GM23338 (cell line): ENCODE results near the gene RHEBL1. TPM values are rescaled to one million over a fixed set of nuclear protein-coding genes. Genes with fewer than 3 reads are reported as not detected.

Experiments
- ATAC-seq: fragments of 200-7000 bp; cut with Tn5 transposase; 3 replicates; pipeline ENCODE4 v1.9.1; 2020
- DNase-seq: peaks from one replicate; pipeline ENCODE4 v3.0.0-alpha.2; 2015; ENCODE audit warnings: low spot score
- H2AFZ ChIP-seq: fragments of 200-600 bp; sonication (generic); 2 replicates; pipeline ENCODE4 v1.8.0; 2016; ENCODE audit warnings: antibody characterized with exemption, mild to moderate bottlenecking, moderate library complexity
- H3F3A ChIP-seq: fragments of 200-600 bp; sonication (generic); replicated peaks from 2 replicates; pipeline ENCODE4 v1.8.0; 2017; ENCODE audit warnings: antibody characterized with exemption, mixed run types, low read depth
- H3K27ac ChIP-seq: fragments of 200-600 bp; sonication (generic); 2 replicates; pipeline ENCODE4 v1.6.1; 2016; ENCODE audit warnings: low read depth
- H3K27me3 ChIP-seq: fragments of 200-600 bp; sonication (generic); 2 replicates; pipeline ENCODE4 v1.8.0; 2016; ENCODE audit warnings: mild to moderate bottlenecking, mixed run types, moderate library complexity; ENCODE audit not compliant: insufficient read depth
- H3K36me3 ChIP-seq: fragments of 200-600 bp; sonication (generic); 2 replicates; pipeline ENCODE4 v1.8.0; 2016; ENCODE audit warnings: mild to moderate bottlenecking; ENCODE audit not compliant: insufficient read depth
- H3K4me1 ChIP-seq: fragments of 200-600 bp; sonication (generic); 2 replicates; pipeline ENCODE4 v1.8.0; 2016; ENCODE audit warnings: mild to moderate bottlenecking, moderate library complexity; ENCODE audit not compliant: insufficient read depth
- H3K4me2 ChIP-seq: fragments of 200-600 bp; sonication (generic); 2 replicates; pipeline ENCODE4 v1.7.1; 2017; ENCODE audit warnings: mixed run types
- H3K4me3 ChIP-seq: fragments of 200-600 bp; sonication (generic); 2 replicates; pipeline ENCODE4 v1.6.1; 2016; ENCODE audit warnings: mixed run types
- H3K79me2 ChIP-seq: fragments of 200-600 bp; sonication (generic); replicated peaks from 2 replicates; pipeline ENCODE4 v1.8.0; 2017; ENCODE audit warnings: mild to moderate bottlenecking; ENCODE audit not compliant: insufficient read depth
- H3K9me2 ChIP-seq: fragments of 200-600 bp; sonication (generic); 2 replicates; pipeline ENCODE4 v1.8.0; 2017; ENCODE audit not compliant: insufficient read depth
- H4K20me1 ChIP-seq: fragments of 200-600 bp; sonication (generic); replicated peaks from 2 replicates; pipeline ENCODE4 v1.8.0; 2017; ENCODE audit warnings: mild to moderate bottlenecking; ENCODE audit not compliant: insufficient read depth
- H3K27ac Mint-ChIP-seq: 2 replicates; pipeline ENCODE4 v1.8.0; 2020; ENCODE audit warnings: inconsistent platforms, mild to moderate bottlenecking, moderate library complexity, mixed read lengths
- H3K27me3 Mint-ChIP-seq: 3 replicates; pipeline ENCODE4 v1.8.0; 2022; ENCODE audit warnings: low read depth, mild to moderate bottlenecking, moderate library complexity, mixed read lengths, inconsistent platforms; ENCODE audit not compliant: insufficient read depth, poor library complexity
- H3K36me3 Mint-ChIP-seq: 3 replicates; pipeline ENCODE4 v1.8.0; 2021; ENCODE audit warnings: low read depth, mild to moderate bottlenecking, inconsistent platforms, moderate library complexity, mixed read lengths
- H3K4me1 Mint-ChIP-seq: 3 replicates; pipeline ENCODE4 v1.8.0; 2020; ENCODE audit warnings: mild to moderate bottlenecking, inconsistent platforms, mixed read lengths
- H3K4me3 Mint-ChIP-seq: 3 replicates; pipeline ENCODE4 v1.8.0; 2021; ENCODE audit warnings: moderate library complexity, mild to moderate bottlenecking, inconsistent platforms, mixed read lengths
- H3K9me3 Mint-ChIP-seq: 3 replicates; pipeline ENCODE4 v1.8.0; 2020; ENCODE audit warnings: moderate library complexity, mild to moderate bottlenecking, inconsistent platforms, mixed read lengths
- CREB1 ChIP-seq: fragments of 250-450 bp; sonication (Bioruptor Pico); IDR thresholded peaks from 2 replicates; pipeline ENCODE4 v1.5.0; 2020; ENCODE audit warnings: low read depth, mild to moderate bottlenecking, moderate library complexity
- ETS1 ChIP-seq: IDR thresholded peaks from 2 replicates; pipeline ENCODE4 v1.6.1; 2016; ENCODE audit warnings: antibody characterized with exemption
- EZH2phosphoT487 ChIP-seq: fragments of 200-600 bp; sonication (generic); IDR thresholded peaks from one replicate; pipeline ENCODE4 v1.8.1; 2018; ENCODE audit warnings: antibody characterized with exemption; ENCODE audit not compliant: unreplicated experiment
- JUNB ChIP-seq: IDR thresholded peaks from one replicate; pipeline ENCODE4 v1.6.1; 2016; ENCODE audit warnings: antibody characterized with exemption; ENCODE audit not compliant: unreplicated experiment
- NANOG ChIP-seq: IDR thresholded peaks from 2 replicates; pipeline ENCODE4 v1.6.1; 2016; ENCODE audit warnings: antibody characterized with exemption, borderline replicate concordance
- STAT1 ChIP-seq: IDR thresholded peaks from one replicate; pipeline ENCODE4 v1.6.1; 2016; ENCODE audit warnings: antibody characterized with exemption; ENCODE audit not compliant: unreplicated experiment
- ZNF114 ChIP-seq: fragments of 250-450 bp; sonication (Bioruptor Pico); IDR thresholded peaks from 2 replicates; pipeline ENCODE4 v1.5.0; 2020; ENCODE audit warnings: mild to moderate bottlenecking, moderate library complexity
- ZNF331 ChIP-seq: fragments of 250-450 bp; sonication (Bioruptor Pico); IDR thresholded peaks from 2 replicates; pipeline ENCODE4 v1.5.0; 2020; ENCODE audit warnings: low read depth, mild to moderate bottlenecking, moderate library complexity
- polyA plus RNA-seq: library from polyadenylated mRNA; unstranded; fragments of >200 nt; fragmentation: Nextera tagmentation; extraction: Ambion mirVana; gene quantifications from 2 replicates; pipeline ENCODE4 v1.2.1, GENCODE V29; 2016
- total RNA-seq: library from RNA; depleted of rRNA; stranded (reverse); fragments of >200 nt; shearing (Covaris generic); gene quantifications from 2 replicates; pipeline ENCODE4 v1.2.3, GENCODE V29; 2014
- TF ChIP-seq, protein P1 (sequence below): fragments of 250-450 bp; sonication (Bioruptor Pico); IDR thresholded peaks from 2 replicates; pipeline ENCODE4 v1.5.0; 2020; ENCODE audit warnings: mild to moderate bottlenecking, moderate library complexity
- TF ChIP-seq, protein P2 (sequence below), 2 experiments: fragments of 200-600 bp in 1 of 2; sonication (generic) in 1 of 2; conservative IDR thresholded peaks; 2 replicates each; pipeline versions ENCODE4 v1.5.1 to v1.6.1; 2016 to 2017; ENCODE audit warnings: antibody characterized with exemption in 2 of 2, low read depth in 2 of 2, mild to moderate bottlenecking in 2 of 2, moderate library complexity in 1 of 2
- TF ChIP-seq, protein P3 (sequence below): IDR thresholded peaks from one replicate; pipeline ENCODE4 v1.6.1; 2018; ENCODE audit warnings: antibody characterized with exemption; ENCODE audit not compliant: unreplicated experiment

The RHEBL1 gene
- total and polyA plus RNA-seq, 2 experiments from 2014 or later = 9.4 to 11.8 TPM

GRCh38 chr12:49059045-49059298, 10.8 kb downstream of the RHEBL1 start:
- no peak overlapping the region for H3K27ac ChIP-seq
- Mint-ChIP-seq H3K27me3 (peaks cover 24% of the 10 kb centered on the region), H3K4me1 (peaks cover 50% of the 10 kb centered on the region), H3K4me3 (peak overlapping the region; percentile 97), H3K9me3 (no peaks in the 10 kb centered on the region), H3K36me3 (peaks cover 20% of the 10 kb centered on the region), H3K27ac (peak overlapping the region; percentile 95)
- peaks cover 47% of the 10 kb centered on the region for H4K20me1 ChIP-seq
- no peak for TF ChIP-seq ETS1
- no peak for TF ChIP-seq ZNF331 (CRISPR knock-in tag)
- TF ChIP-seq STAT1 = no peak
- no peak for TF ChIP-seq CREB1 (CRISPR knock-in tag)
- TF ChIP-seq NANOG = no peak
- TF ChIP-seq, protein P1, sequence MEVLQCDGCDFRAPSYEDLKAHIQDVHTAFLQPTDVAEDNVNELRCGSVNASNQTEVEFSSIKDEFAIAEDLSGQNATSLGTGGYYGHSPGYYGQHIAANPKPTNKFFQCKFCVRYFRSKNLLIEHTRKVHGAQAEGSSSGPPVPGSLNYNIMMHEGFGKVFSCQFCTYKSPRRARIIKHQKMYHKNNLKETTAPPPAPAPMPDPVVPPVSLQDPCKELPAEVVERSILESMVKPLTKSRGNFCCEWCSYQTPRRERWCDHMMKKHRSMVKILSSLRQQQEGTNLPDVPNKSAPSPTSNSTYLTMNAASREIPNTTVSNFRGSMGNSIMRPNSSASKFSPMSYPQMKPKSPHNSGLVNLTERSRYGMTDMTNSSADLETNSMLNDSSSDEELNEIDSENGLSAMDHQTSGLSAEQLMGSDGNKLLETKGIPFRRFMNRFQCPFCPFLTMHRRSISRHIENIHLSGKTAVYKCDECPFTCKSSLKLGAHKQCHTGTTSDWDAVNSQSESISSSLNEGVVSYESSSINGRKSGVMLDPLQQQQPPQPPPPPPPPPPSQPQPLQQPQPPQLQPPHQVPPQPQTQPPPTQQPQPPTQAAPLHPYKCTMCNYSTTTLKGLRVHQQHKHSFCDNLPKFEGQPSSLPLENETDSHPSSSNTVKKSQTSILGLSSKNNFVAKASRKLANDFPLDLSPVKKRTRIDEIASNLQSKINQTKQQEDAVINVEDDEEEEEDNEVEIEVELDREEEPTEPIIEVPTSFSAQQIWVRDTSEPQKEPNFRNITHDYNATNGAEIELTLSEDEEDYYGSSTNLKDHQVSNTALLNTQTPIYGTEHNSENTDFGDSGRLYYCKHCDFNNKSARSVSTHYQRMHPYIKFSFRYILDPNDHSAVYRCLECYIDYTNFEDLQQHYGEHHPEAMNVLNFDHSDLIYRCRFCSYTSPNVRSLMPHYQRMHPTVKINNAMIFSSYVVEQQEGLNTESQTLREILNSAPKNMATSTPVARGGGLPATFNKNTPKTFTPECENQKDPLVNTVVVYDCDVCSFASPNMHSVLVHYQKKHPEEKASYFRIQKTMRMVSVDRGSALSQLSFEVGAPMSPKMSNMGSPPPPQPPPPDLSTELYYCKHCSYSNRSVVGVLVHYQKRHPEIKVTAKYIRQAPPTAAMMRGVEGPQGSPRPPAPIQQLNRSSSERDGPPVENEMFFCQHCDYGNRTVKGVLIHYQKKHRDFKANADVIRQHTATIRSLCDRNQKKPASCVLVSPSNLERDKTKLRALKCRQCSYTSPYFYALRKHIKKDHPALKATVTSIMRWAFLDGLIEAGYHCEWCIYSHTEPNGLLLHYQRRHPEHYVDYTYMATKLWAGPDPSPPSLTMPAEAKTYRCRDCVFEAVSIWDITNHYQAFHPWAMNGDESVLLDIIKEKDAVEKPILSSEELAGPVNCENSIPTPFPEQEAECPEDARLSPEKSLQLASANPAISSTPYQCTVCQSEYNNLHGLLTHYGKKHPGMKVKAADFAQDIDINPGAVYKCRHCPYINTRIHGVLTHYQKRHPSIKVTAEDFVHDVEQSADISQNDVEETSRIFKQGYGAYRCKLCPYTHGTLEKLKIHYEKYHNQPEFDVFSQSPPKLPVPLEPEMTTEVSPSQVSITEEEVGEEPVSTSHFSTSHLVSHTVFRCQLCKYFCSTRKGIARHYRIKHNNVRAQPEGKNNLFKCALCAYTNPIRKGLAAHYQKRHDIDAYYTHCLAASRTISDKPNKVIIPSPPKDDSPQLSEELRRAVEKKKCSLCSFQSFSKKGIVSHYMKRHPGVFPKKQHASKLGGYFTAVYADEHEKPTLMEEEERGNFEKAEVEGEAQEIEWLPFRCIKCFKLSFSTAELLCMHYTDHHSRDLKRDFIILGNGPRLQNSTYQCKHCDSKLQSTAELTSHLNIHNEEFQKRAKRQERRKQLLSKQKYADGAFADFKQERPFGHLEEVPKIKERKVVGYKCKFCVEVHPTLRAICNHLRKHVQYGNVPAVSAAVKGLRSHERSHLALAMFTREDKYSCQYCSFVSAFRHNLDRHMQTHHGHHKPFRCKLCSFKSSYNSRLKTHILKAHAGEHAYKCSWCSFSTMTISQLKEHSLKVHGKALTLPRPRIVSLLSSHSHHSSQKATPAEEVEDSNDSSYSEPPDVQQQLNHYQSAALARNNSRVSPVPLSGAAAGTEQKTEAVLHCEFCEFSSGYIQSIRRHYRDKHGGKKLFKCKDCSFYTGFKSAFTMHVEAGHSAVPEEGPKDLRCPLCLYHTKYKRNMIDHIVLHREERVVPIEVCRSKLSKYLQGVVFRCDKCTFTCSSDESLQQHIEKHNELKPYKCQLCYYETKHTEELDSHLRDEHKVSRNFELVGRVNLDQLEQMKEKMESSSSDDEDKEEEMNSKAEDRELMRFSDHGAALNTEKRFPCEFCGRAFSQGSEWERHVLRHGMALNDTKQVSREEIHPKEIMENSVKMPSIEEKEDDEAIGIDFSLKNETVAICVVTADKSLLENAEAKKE = no peak
- no peak for TF ChIP-seq ZNF114 (CRISPR knock-in tag)
- no peak for TF ChIP-seq JUNB
- TF ChIP-seq, protein P2, sequence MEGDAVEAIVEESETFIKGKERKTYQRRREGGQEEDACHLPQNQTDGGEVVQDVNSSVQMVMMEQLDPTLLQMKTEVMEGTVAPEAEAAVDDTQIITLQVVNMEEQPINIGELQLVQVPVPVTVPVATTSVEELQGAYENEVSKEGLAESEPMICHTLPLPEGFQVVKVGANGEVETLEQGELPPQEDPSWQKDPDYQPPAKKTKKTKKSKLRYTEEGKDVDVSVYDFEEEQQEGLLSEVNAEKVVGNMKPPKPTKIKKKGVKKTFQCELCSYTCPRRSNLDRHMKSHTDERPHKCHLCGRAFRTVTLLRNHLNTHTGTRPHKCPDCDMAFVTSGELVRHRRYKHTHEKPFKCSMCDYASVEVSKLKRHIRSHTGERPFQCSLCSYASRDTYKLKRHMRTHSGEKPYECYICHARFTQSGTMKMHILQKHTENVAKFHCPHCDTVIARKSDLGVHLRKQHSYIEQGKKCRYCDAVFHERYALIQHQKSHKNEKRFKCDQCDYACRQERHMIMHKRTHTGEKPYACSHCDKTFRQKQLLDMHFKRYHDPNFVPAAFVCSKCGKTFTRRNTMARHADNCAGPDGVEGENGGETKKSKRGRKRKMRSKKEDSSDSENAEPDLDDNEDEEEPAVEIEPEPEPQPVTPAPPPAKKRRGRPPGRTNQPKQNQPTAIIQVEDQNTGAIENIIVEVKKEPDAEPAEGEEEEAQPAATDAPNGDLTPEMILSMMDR (conservative IDR thresholded peaks at IDR 0.05; ENCODE audit: low read depth in 2 of 2) = no peak
- TF ChIP-seq, protein P3, sequence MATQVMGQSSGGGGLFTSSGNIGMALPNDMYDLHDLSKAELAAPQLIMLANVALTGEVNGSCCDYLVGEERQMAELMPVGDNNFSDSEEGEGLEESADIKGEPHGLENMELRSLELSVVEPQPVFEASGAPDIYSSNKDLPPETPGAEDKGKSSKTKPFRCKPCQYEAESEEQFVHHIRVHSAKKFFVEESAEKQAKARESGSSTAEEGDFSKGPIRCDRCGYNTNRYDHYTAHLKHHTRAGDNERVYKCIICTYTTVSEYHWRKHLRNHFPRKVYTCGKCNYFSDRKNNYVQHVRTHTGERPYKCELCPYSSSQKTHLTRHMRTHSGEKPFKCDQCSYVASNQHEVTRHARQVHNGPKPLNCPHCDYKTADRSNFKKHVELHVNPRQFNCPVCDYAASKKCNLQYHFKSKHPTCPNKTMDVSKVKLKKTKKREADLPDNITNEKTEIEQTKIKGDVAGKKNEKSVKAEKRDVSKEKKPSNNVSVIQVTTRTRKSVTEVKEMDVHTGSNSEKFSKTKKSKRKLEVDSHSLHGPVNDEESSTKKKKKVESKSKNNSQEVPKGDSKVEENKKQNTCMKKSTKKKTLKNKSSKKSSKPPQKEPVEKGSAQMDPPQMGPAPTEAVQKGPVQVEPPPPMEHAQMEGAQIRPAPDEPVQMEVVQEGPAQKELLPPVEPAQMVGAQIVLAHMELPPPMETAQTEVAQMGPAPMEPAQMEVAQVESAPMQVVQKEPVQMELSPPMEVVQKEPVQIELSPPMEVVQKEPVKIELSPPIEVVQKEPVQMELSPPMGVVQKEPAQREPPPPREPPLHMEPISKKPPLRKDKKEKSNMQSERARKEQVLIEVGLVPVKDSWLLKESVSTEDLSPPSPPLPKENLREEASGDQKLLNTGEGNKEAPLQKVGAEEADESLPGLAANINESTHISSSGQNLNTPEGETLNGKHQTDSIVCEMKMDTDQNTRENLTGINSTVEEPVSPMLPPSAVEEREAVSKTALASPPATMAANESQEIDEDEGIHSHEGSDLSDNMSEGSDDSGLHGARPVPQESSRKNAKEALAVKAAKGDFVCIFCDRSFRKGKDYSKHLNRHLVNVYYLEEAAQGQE = no peak
- TF ChIP-seq EZH2phosphoT487 = no peak
- H3K79me2 ChIP-seq = peaks cover 59% of the 10 kb centered on the region
- H3K9me2 ChIP-seq = no peaks in the 10 kb centered on the region
- H3F3A ChIP-seq = no peaks in the 10 kb centered on the region
- H3K27me3 ChIP-seq = no peaks in the 10 kb centered on the region
- ATAC-seq (no peak), DNase-seq (no peak)
- H3K4me1 ChIP-seq = peaks cover 29% of the 10 kb centered on the region
- no peak overlapping the region for H2AFZ ChIP-seq
- H3K36me3 ChIP-seq = peaks cover 7% of the 10 kb centered on the region; the same call in 1 of the 2 replicates
- H3K4me3 ChIP-seq = peak overlapping the region; percentile 99
- peak overlapping the region; percentile 98 for H3K4me2 ChIP-seq
